HCT116 (cell line): ENCODE measurements around the gene CCDC107. TPM values are rescaled to one million over a fixed set of nuclear protein-coding genes. Genes with fewer than 3 reads are reported as not detected.

Experiments
- ATAC-seq: fragments of 200-7000 bp; cut with Tn5 transposase; 2 replicates; pipeline ENCODE4 v1.9.1; 2020; ENCODE audit warnings: mild to moderate bottlenecking, moderate library complexity
- BruUV-seq: library from RNA; stranded (reverse); fragments of 400-500 nt; replicated peaks from 2 replicates; lab custom pipeline; 2021; lab: Mats Ljungman, UMichigan
- CTCF ChIA-PET: fragments of 300-600 bp; sonication (Branson Sonifier 250); formaldehyde crosslinking; loops from one replicate; lab custom pipeline; 2021; ENCODE audit warnings: antibody characterized with exemption; lab: Charles Lee
- POLR2A ChIA-PET: fragments of 300-600, 350-600 bp; sonication (Branson Sonifier 250); formaldehyde crosslinking; loops from one replicate; lab custom pipeline; 2021; ENCODE audit warnings: antibody characterized with exemption; lab: Charles Lee
- RAD21 ChIA-PET, 2 experiments: fragments of 300-600 bp; sonication (Branson Sonifier 250); formaldehyde crosslinking; loops; one replicate each; lab custom pipeline; 2023; ENCODE audit warnings: low total read pairs in 2 of 2; ENCODE audit not compliant: uncharacterized antibody in 2 of 2, unreplicated experiment in 2 of 2, low non-redundant PET in 1 of 2; lab: Charles Lee
- DNase-seq: peaks from one replicate; pipeline ENCODE4 v3.0.0-alpha.2; 2010; ENCODE audit warnings: low read depth, low spot score
- H2AFZ ChIP-seq: fragments of 200-600 bp; shearing (Covaris generic), sonication (generic); 2 replicates; pipeline ENCODE4 v1.6.1; 2017; ENCODE audit warnings: low read depth, mixed run types, mixed read lengths, antibody characterized with exemption, low read length; ENCODE audit not compliant: poor library complexity, severe bottlenecking
- H3K27ac ChIP-seq: 2 replicates; pipeline ENCODE4 v1.5.1; 2012; ENCODE audit warnings: low read depth, low read length
- H3K27me3 ChIP-seq: fragments of 200-600 bp; sonication (generic); 2 replicates; pipeline ENCODE4 v1.6.1; 2016; ENCODE audit warnings: mixed run types, low read length, mixed read lengths; ENCODE audit not compliant: insufficient read depth
- H3K36me3 ChIP-seq, 2 experiments: fragments of 200-500 bp in 1 of 2; fragments of 200-600 bp in 1 of 2; sonication (Bioruptor generic) in 1 of 2; sonication (generic) in 1 of 2; 2 replicates each; pipeline versions ENCODE4 v1.5.1 to v1.6.1; 2014 to 2016; ENCODE audit warnings: low read length in 2 of 2, inconsistent platforms in 1 of 2, mixed read lengths in 1 of 2, mixed run types in 1 of 2; ENCODE audit not compliant: insufficient read depth in 2 of 2, control insufficient read depth in 1 of 2
- H3K4me1 ChIP-seq, 2 experiments: fragments of 200-600 bp in 1 of 2; sonication (generic) in 1 of 2; 2 replicates each; pipeline versions ENCODE4 v1.5.1 to v1.6.1; 2012 to 2017; ENCODE audit warnings: low read length in 2 of 2, inconsistent platforms in 1 of 2, mild to moderate bottlenecking in 1 of 2, mixed read lengths in 1 of 2, mixed run types in 1 of 2, moderate library complexity in 1 of 2; ENCODE audit not compliant: insufficient read depth in 2 of 2, control insufficient read depth in 1 of 2
- H3K4me2 ChIP-seq: fragments of 200-600 bp; sonication (generic); 2 replicates; pipeline ENCODE4 v1.6.1; 2017; ENCODE audit warnings: mixed run types, low read length, mixed read lengths
- H3K4me3 ChIP-seq, 2 experiments: fragments of 200-600 bp in 1 of 2; sonication (generic) in 1 of 2; replicated peaks in 1 of 2; 2 replicates each; pipeline ENCODE4 v1.5.1; 2011 to 2016; ENCODE audit warnings: low read length in 2 of 2, control low read depth in 1 of 2, low read depth in 1 of 2, mild to moderate bottlenecking in 1 of 2, mixed read lengths in 1 of 2, mixed run types in 1 of 2
- H3K79me2 ChIP-seq: fragments of 200-600 bp; sonication (generic); 2 replicates; pipeline ENCODE4 v1.6.1; 2017; ENCODE audit warnings: mild to moderate bottlenecking, mixed run types, low read length, moderate library complexity, mixed read lengths; ENCODE audit not compliant: insufficient read depth
- H3K9ac ChIP-seq: fragments of 200-600 bp; sonication (generic); 2 replicates; pipeline ENCODE4 v1.6.1; 2016; ENCODE audit warnings: low read length, mixed read lengths
- H3K9me2 ChIP-seq: fragments of 200-600 bp; sonication (generic), shearing (Covaris generic); 2 replicates; pipeline ENCODE4 v1.6.1; 2017; ENCODE audit warnings: mixed run types, mild to moderate bottlenecking, moderate library complexity; ENCODE audit not compliant: insufficient read depth
- H3K9me3 ChIP-seq, 2 experiments: fragments of 200-500 bp in 1 of 2; fragments of 200-600 bp in 1 of 2; sonication (Bioruptor generic) in 1 of 2; sonication (generic) in 1 of 2; 2 replicates each; pipeline ENCODE4 v1.6.1; 2014 to 2017; ENCODE audit warnings: low read length in 2 of 2, mixed read lengths in 2 of 2, inconsistent platforms in 1 of 2, low read depth in 1 of 2, mild to moderate bottlenecking in 1 of 2, mixed run types in 1 of 2, moderate library complexity in 1 of 2; ENCODE audit not compliant: control insufficient read depth in 1 of 2, insufficient read depth in 1 of 2
- H4K20me1 ChIP-seq: fragments of 200-600 bp; sonication (generic), shearing (Covaris generic); 2 replicates; pipeline ENCODE4 v1.6.1; 2017; ENCODE audit warnings: mixed run types, mild to moderate bottlenecking, moderate library complexity; ENCODE audit not compliant: insufficient read depth
- ATF3 ChIP-seq: IDR thresholded peaks from 2 replicates; pipeline ENCODE4 v1.6.1; 2012
- CEBPB ChIP-seq: IDR thresholded peaks from 2 replicates; pipeline ENCODE4 v1.6.1; 2012; ENCODE audit warnings: low read depth
- CTCF ChIP-seq, 3 experiments: fragments of 200-600 bp in 1 of 3; sonication (generic) in 1 of 3; IDR thresholded peaks in 2 of 3; conservative IDR thresholded peaks in 1 of 3; 2 replicates each; pipeline ENCODE4 v1.5.1; 2012 to 2017; ENCODE audit warnings: low read depth in 2 of 3, low read length in 2 of 3, antibody characterized with exemption in 1 of 3, borderline replicate concordance in 1 of 3, control low read depth in 1 of 3, mild to moderate bottlenecking in 1 of 3, mixed read lengths in 1 of 3, mixed run types in 1 of 3, moderate library complexity in 1 of 3; ENCODE audit not compliant: insufficient read depth in 1 of 3
- EZH2 ChIP-seq: fragments of 200-600 bp; sonication (generic); IDR thresholded peaks from 2 replicates; pipeline ENCODE4 v1.6.1; 2017; ENCODE audit warnings: antibody characterized with exemption, mixed run types
- FOSL1 ChIP-seq: IDR thresholded peaks from 2 replicates; pipeline ENCODE4 v1.6.1; 2012; ENCODE audit warnings: low read depth
- JUND ChIP-seq: IDR thresholded peaks from 2 replicates; pipeline ENCODE4 v1.6.1; 2012
- MAX ChIP-seq: IDR thresholded peaks from 2 replicates; pipeline ENCODE4 v1.6.1; 2012
- RAD21 ChIP-seq: IDR thresholded peaks from 2 replicates; pipeline ENCODE4 v1.6.1; 2012; ENCODE audit warnings: low read depth, mild to moderate bottlenecking
- REST ChIP-seq: IDR thresholded peaks from 2 replicates; pipeline ENCODE4 v1.6.1; 2012; ENCODE audit warnings: low read depth
- YY1 ChIP-seq: IDR thresholded peaks from 2 replicates; pipeline ENCODE4 v1.6.1; 2011; ENCODE audit warnings: low read length, low read depth, moderate library complexity, mild to moderate bottlenecking; ENCODE audit not compliant: insufficient replicate concordance; ENCODE audit errors: extremely low read depth
- ZBTB33 ChIP-seq: IDR thresholded peaks from 2 replicates; pipeline ENCODE4 v1.6.1; 2011; ENCODE audit warnings: mild to moderate bottlenecking, low read length, moderate library complexity; ENCODE audit not compliant: insufficient replicate concordance; ENCODE audit errors: extremely low read depth
- intact Hi-C: fragments of 100-400 bp; cut with micrococcal nuclease; formaldehyde crosslinking; loops from 2 replicates; pipeline ENCODE4 v1.10.0; 2022
- total RNA-seq: library from RNA; stranded (reverse); gene quantifications from one replicate; pipeline ENCODE4 v1.2.1, GENCODE V29; 2021; ENCODE audit not compliant: unreplicated experiment

CCDC107 gene
- total RNA-seq, 1 experiment from 2014 or later: 11.1 TPM

- BruUV-seq: no TSS peak
- no peak for ATAC-seq
- ChIA-PET RAD21 (no interaction called here), POLR2A (no interaction called here), CTCF (interaction anchor here (1.8 kb wide), 1 partner anchor 9 kb away, joined by 7 read pairs; no protein-coding TSS in a partner anchor)
- no peaks in the 10 kb centered on the region for H3K9me3 ChIP-seq
- H3K9ac ChIP-seq: no peak overlapping the region
- DNase-seq: no peak
- no peak overlapping the region for H3K4me2 ChIP-seq
- H3K27ac ChIP-seq: no peak overlapping the region
- no peaks in the 10 kb centered on the region for H4K20me1 ChIP-seq
- H2AFZ ChIP-seq: no peak overlapping the region
- H3K9me2 ChIP-seq: no peaks in the 10 kb centered on the region
- no peak for TF ChIP-seq RAD21
- no peaks in the 10 kb centered on the region for H3K4me1 ChIP-seq
- H3K79me2 ChIP-seq: no peaks in the 10 kb centered on the region
- H3K27me3 ChIP-seq: no peaks in the 10 kb centered on the region
- intact Hi-C loops: no loop called here
- H3K36me3 ChIP-seq: peaks cover 58 to 72% of the 10 kb centered on the region in 2 experiments
- H3K4me3 ChIP-seq: no peak overlapping the region
Measured at GRCh38 chr9:35705836-35706430, 47.8 kb downstream of the CCDC107 start.

GRCh38 chr9:35706951-35707350, 48.9 kb downstream of the CCDC107 start:
- CTCF ChIA-PET: no interaction called here
- Histone ChIP-seq H2AFZ (no peak overlapping the region), H3K9me2 (no peaks in the 10 kb centered on the region), H3K79me2 (no peaks in the 10 kb centered on the region), H3K9ac (no peak overlapping the region), H3K27ac (no peak overlapping the region), H3K4me2 (no peak overlapping the region), H3K4me3 (no peak overlapping the region), H3K9me3 (no peaks in the 10 kb centered on the region), H3K4me1 (no peaks in the 10 kb centered on the region), H3K36me3 (peaks cover 51 to 74% of the 10 kb centered on the region in 2 experiments), H4K20me1 (no peaks in the 10 kb centered on the region), H3K27me3 (no peaks in the 10 kb centered on the region)
- no peak for ATAC-seq
- no TSS peak for BruUV-seq
- RAD21 ChIA-PET: no interaction called here
- POLR2A ChIA-PET: no interaction called here
- no peak for DNase-seq
- intact Hi-C loops: no loop called here
- TF ChIP-seq YY1 (no peak), CEBPB (no peak), ATF3 (no peak), ZBTB33 (no peak), JUND (no peak), MAX (no peak), REST (no peak), CTCF (IDR thresholded peaks at IDR 0.05 in 2 of 3, conservative IDR thresholded peaks at IDR 0.05 in 1 of 3; ENCODE audit: borderline replicate concordance in 1 of 3, insufficient read depth in 1 of 3, low read depth in 2 of 3, low read length in 2 of 3) (no peak), FOSL1 (no peak), EZH2 (no peak)
